Uterus (tissue), 4 donors: ENCODE results near the gene ASB2. TPM values are rescaled to one million over a fixed set of nuclear protein-coding genes. Genes with fewer than 3 reads are reported as not detected.

Source experiments
- DNase-seq, 2 donors: peaks; one replicate each; pipeline ENCODE4 v3.0.0-alpha.2; 2019 to 2020
- H3K27ac ChIP-seq, 2 donors: fragments of 200-600 bp; sonication (generic); 1 replicate in 1 of 2; 2 replicates in 1 of 2; pipeline ENCODE4 v1.5.1; 2016 to 2018
- H3K27me3 ChIP-seq, 2 donors: fragments of 200-600 bp; sonication (generic); one replicate each; pipeline ENCODE4 v1.5.1; 2018 to 2019; ENCODE audit warnings: control low read depth in 1 of 2
- H3K36me3 ChIP-seq, 2 donors: fragments of 200-600 bp; sonication (generic); one replicate each; pipeline ENCODE4 v1.5.1; 2019; ENCODE audit warnings: control low read depth in 1 of 2
- H3K4me1 ChIP-seq, 2 donors: fragments of 200-600 bp; sonication (generic); one replicate each; pipeline ENCODE4 v1.5.1; 2018 to 2019; ENCODE audit warnings: control low read depth in 1 of 2
- H3K4me3 ChIP-seq, 2 donors: fragments of 200-600 bp; sonication (generic); 1 replicate in 1 of 2; 2 replicates in 1 of 2; pipeline ENCODE4 v1.5.1; 2018 to 2019; ENCODE audit warnings: mild to moderate bottlenecking in 1 of 2
- H3K9me3 ChIP-seq, 2 donors: fragments of 200-600 bp; sonication (generic); one replicate each; pipeline ENCODE4 v1.5.1; 2019; ENCODE audit warnings: control low read depth in 1 of 2
- POLR2A ChIP-seq, 2 donors: fragments of 450-650 bp; IDR thresholded peaks; one replicate each; pipeline ENCODE4 v1.6.1; 2016; ENCODE audit warnings: antibody characterized with exemption in 2 of 2, mild to moderate bottlenecking in 1 of 2, moderate library complexity in 1 of 2
- intact Hi-C: fragments of 100-400 bp; cut with DNase I; formaldehyde crosslinking; loops from one replicate; pipeline ENCODE4 v1.15.1; 2023; ENCODE audit warnings: low total_unique reads
- total RNA-seq, 4 donors: library from RNA; depleted of rRNA in 3 of 4; stranded (reverse); fragments of >200 nt in 3 of 4; gene quantifications; one replicate each; pipeline versions ENCODE4 v1.1.0 to v1.2.4, GENCODE V29; 2014 to 2023
- TF ChIP-seq, protein P1 (sequence below), 4 experiments: fragments of 200-600 bp in 2 of 4; fragments of 450-650 bp in 2 of 4; sonication (generic) in 2 of 4; IDR thresholded peaks; one replicate each; pipeline ENCODE4 v1.5.1; 2016 to 2019; ENCODE audit warnings: antibody characterized with exemption in 4 of 4, mild to moderate bottlenecking in 2 of 4, moderate library complexity in 1 of 4
- donor health status: DM: yes; HTN: yes; CAD: no.

ASB2 gene
- total RNA-seq, 4 donors from 2014 or later: 11.8 to 84.1 (median 21.0) TPM

- intact Hi-C loops: no loop called here
- Histone ChIP-seq H3K27me3 (no peaks in the 10 kb centered on the region), H3K4me1 (no peaks in the 10 kb centered on the region), H3K9me3 (no peaks in the 10 kb centered on the region), H3K27ac (no peak overlapping the region), H3K4me3 (no peak overlapping the region), H3K36me3 (no peaks in the 10 kb centered on the region)
- no peak for TF ChIP-seq POLR2A (IDR thresholded peaks at IDR 0.05)
- TF ChIP-seq, protein P1, sequence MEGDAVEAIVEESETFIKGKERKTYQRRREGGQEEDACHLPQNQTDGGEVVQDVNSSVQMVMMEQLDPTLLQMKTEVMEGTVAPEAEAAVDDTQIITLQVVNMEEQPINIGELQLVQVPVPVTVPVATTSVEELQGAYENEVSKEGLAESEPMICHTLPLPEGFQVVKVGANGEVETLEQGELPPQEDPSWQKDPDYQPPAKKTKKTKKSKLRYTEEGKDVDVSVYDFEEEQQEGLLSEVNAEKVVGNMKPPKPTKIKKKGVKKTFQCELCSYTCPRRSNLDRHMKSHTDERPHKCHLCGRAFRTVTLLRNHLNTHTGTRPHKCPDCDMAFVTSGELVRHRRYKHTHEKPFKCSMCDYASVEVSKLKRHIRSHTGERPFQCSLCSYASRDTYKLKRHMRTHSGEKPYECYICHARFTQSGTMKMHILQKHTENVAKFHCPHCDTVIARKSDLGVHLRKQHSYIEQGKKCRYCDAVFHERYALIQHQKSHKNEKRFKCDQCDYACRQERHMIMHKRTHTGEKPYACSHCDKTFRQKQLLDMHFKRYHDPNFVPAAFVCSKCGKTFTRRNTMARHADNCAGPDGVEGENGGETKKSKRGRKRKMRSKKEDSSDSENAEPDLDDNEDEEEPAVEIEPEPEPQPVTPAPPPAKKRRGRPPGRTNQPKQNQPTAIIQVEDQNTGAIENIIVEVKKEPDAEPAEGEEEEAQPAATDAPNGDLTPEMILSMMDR (IDR thresholded peaks at IDR 0.05): no peak
- DNase-seq: no peak
Observed at GRCh38 chr14:93915070-93915705, 61.2 kb downstream of the ASB2 start.

GRCh38 chr14:93914278-93914677 is 62.1 kb downstream of the ASB2 start:
- H3K4me3 ChIP-seq: no peak overlapping the region
- no peaks in the 10 kb centered on the region for H3K27me3 ChIP-seq
- no peak for DNase-seq
- H3K9me3 ChIP-seq: no peaks in the 10 kb centered on the region
- intact Hi-C loops: no loop called here
- no peak for TF ChIP-seq POLR2A (IDR thresholded peaks at IDR 0.05)
- TF ChIP-seq, protein P1 (IDR thresholded peaks at IDR 0.05): no peak
- no peak overlapping the region for H3K27ac ChIP-seq
- H3K36me3 ChIP-seq: no peaks in the 10 kb centered on the region
- H3K4me1 ChIP-seq: no peaks in the 10 kb centered on the region

DNA sequence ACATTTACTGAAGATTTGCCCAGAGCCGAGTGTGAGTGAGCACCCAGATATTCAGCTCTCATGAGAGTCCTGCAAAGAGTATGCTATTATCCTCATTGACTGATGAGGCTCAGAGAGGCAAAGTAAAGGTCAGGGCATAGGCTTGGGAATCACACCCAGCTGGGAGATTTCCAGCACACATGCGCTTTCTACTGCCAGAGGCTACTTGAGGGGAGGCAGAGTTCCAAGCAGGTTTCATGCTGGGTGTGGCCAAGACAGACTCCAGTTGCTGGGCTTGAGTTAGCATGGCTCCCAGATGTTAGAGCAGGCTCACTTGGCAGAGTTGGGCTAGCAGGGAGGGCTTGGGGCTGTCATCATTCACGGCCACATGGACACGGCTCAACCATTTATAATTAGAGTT is 63.6 kb downstream of the ASB2 start:
- Histone ChIP-seq H3K36me3 (no peaks in the 10 kb centered on the region), H3K4me3 (no peak overlapping the region), H3K27ac (no peak overlapping the region), H3K9me3 (no peaks in the 10 kb centered on the region), H3K27me3 (no peaks in the 10 kb centered on the region), H3K4me1 (no peaks in the 10 kb centered on the region)
- intact Hi-C loops: no loop called here
- no peak for TF ChIP-seq POLR2A (IDR thresholded peaks at IDR 0.05)
- TF ChIP-seq, protein P1 (IDR thresholded peaks at IDR 0.05): no peak
- DNase-seq: no peak

- intact Hi-C loops: no loop called here
- Histone ChIP-seq H3K27ac (no peak overlapping the region), H3K27me3 (no peaks in the 10 kb centered on the region), H3K36me3 (no peaks in the 10 kb centered on the region), H3K4me1 (no peaks in the 10 kb centered on the region), H3K4me3 (no peak overlapping the region), H3K9me3 (no peaks in the 10 kb centered on the region)
- DNase-seq: no peak
- TF ChIP-seq, protein P1 (IDR thresholded peaks at IDR 0.05): no peak
- no peak for TF ChIP-seq POLR2A (IDR thresholded peaks at IDR 0.05)
Observed at GRCh38 chr14:93911975-93912615, 64.3 kb downstream of the ASB2 start.

DNA sequence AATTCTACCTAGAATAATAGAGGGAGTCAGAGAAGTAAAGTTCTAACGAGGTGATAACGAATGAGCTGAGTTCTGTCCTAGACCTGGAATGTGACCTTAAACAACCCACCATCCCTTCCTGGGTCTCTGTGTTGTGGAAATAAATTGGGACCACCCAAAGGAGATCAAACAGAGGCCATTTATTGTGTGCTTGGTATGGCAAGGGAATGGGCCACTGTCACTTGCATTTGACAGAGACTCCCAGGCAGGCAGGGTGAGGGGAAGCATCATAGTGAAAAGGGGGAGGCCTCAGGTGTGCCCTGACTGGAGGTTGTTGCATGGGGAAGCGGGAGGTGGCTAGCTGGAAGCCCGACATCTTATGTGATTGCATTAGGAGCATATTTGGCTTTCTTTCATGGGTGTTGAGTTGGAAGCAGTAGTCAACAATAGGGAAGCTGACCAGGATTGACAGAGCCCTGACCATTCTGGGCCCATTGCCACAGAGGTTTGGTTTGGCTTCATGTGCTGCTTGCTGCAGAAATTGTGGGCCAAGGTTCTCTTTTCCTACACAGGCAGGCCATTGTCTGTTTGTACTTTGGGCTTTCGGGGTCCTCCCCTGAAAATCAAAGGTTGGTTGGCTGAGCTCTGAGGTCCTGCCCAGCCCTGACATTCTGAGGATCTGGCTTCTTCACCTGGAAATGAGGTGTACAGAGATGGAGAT is 66.8 kb downstream of the ASB2 start:
- TF ChIP-seq POLR2A (IDR thresholded peaks at IDR 0.05): no peak
- TF ChIP-seq, protein P1 (IDR thresholded peaks at IDR 0.05): no peak
- H3K4me1 ChIP-seq: no peaks in the 10 kb centered on the region
- no peaks in the 10 kb centered on the region for H3K36me3 ChIP-seq
- DNase-seq: no peak
- H3K27me3 ChIP-seq: no peaks in the 10 kb centered on the region
- H3K9me3 ChIP-seq: no peaks in the 10 kb centered on the region
- no peak overlapping the region for H3K4me3 ChIP-seq
- intact Hi-C loops: loop anchor here (5.0 kb wide), 1 partner anchor 252 kb away; no protein-coding TSS in a partner anchor
- H3K27ac ChIP-seq: no peak overlapping the region
